H1 (cell line): ENCODE measurements around the gene FAM193B.

Experiments used
- ASH2L ChIP-seq: fragments of 200-600, 300-600 bp; sonication (generic); IDR thresholded peaks from one replicate; pipeline ENCODE4 v1.7.1; 2017; ENCODE audit warnings: low read length
- ATF3 ChIP-seq: IDR thresholded peaks from 2 replicates; pipeline ENCODE4 v1.6.1; 2011; ENCODE audit warnings: low read depth, mild to moderate bottlenecking, low read length; ENCODE audit not compliant: insufficient read depth
- CTCF ChIP-seq, 3 experiments: IDR thresholded peaks; 1 replicate in 2 of 3; 2 replicates in 1 of 3; pipeline versions ENCODE4 v1.5.1 to v1.6.1; 2011; ENCODE audit warnings: low read length in 3 of 3, mild to moderate bottlenecking in 3 of 3, inconsistent platforms in 2 of 3, low read depth in 1 of 3, moderate library complexity in 1 of 3; ENCODE audit not compliant: insufficient read depth in 1 of 3; ENCODE audit errors: control extremely low read depth in 1 of 3
- EP300 ChIP-seq, 2 experiments: IDR thresholded peaks; 1 replicate in 1 of 2; 2 replicates in 1 of 2; pipeline ENCODE4 v1.6.1; 2011 to 2012; ENCODE audit warnings: low read depth in 2 of 2, low read length in 2 of 2, mild to moderate bottlenecking in 2 of 2, borderline replicate concordance in 1 of 2, inconsistent platforms in 1 of 2, moderate library complexity in 1 of 2
- EZH2 ChIP-seq: fragments of 200-600 bp; sonication (generic); IDR thresholded peaks from 2 replicates; pipeline ENCODE4 v1.7.1; 2012; ENCODE audit warnings: low read depth, mild to moderate bottlenecking, moderate library complexity, low read length, inconsistent platforms; ENCODE audit not compliant: severe bottlenecking
- JUN ChIP-seq: IDR thresholded peaks from 2 replicates; pipeline ENCODE4 v1.6.1; 2011; ENCODE audit warnings: low read depth, mild to moderate bottlenecking, improper control_type of control experiment, low read length
- POLR2AphosphoS5 ChIP-seq: IDR thresholded peaks from 2 replicates; pipeline ENCODE4 v1.6.1; 2011; ENCODE audit warnings: low read depth, low read length
- RBBP5 ChIP-seq: IDR thresholded peaks from 2 replicates; pipeline ENCODE4 v1.7.1; 2012; ENCODE audit warnings: low read depth, mild to moderate bottlenecking, inconsistent platforms, low read length, moderate library complexity, borderline replicate concordance
- RFX5 ChIP-seq: IDR thresholded peaks from 2 replicates; pipeline ENCODE4 v1.6.1; 2011; ENCODE audit warnings: low read depth, low read length, improper control_type of control experiment, borderline replicate concordance
- SIRT6 ChIP-seq: IDR thresholded peaks from one replicate; pipeline ENCODE4 v1.7.1; 2012; ENCODE audit warnings: low read length, inconsistent platforms
- SUZ12 ChIP-seq: fragments of 200-600 bp; sonication (generic); IDR thresholded peaks from 2 replicates; pipeline ENCODE4 v1.6.1; 2012; ENCODE audit warnings: mild to moderate bottlenecking, inconsistent platforms, low read length, moderate library complexity, mixed read lengths

GRCh38 chr5:177520916-177521513 lies 33.3 kb downstream of the FAM193B start:
- no peak for TF ChIP-seq JUN
- TF ChIP-seq RFX5: no peak
- TF ChIP-seq POLR2AphosphoS5: no peak
- no peak for TF ChIP-seq SIRT6
- peak in 1 of 3 experiments; percentile 38; a peak in 1 of 4 replicates for TF ChIP-seq CTCF (IDR thresholded peaks at IDR 0.05; ENCODE audit: control extremely low read depth in 1 of 3, insufficient read depth in 1 of 3, low read depth in 1 of 3, low read length in 3 of 3)
- TF ChIP-seq ASH2L: no peak
- TF ChIP-seq ATF3: no peak
- no peak for TF ChIP-seq EZH2
- TF ChIP-seq EP300 (IDR thresholded peaks at IDR 0.05; ENCODE audit: borderline replicate concordance in 1 of 2, low read depth in 2 of 2, low read length in 2 of 2): no peak
- TF ChIP-seq RBBP5: no peak
- no peak for TF ChIP-seq SUZ12
